ENCODE results near the gene FOLH1.
"Not testable (repeated sequence)": the region's sequence is repeated elsewhere in the genome, so short reads cannot be mapped to it uniquely, and the experiment has no call there.

The FOLH1 gene

DNA sequence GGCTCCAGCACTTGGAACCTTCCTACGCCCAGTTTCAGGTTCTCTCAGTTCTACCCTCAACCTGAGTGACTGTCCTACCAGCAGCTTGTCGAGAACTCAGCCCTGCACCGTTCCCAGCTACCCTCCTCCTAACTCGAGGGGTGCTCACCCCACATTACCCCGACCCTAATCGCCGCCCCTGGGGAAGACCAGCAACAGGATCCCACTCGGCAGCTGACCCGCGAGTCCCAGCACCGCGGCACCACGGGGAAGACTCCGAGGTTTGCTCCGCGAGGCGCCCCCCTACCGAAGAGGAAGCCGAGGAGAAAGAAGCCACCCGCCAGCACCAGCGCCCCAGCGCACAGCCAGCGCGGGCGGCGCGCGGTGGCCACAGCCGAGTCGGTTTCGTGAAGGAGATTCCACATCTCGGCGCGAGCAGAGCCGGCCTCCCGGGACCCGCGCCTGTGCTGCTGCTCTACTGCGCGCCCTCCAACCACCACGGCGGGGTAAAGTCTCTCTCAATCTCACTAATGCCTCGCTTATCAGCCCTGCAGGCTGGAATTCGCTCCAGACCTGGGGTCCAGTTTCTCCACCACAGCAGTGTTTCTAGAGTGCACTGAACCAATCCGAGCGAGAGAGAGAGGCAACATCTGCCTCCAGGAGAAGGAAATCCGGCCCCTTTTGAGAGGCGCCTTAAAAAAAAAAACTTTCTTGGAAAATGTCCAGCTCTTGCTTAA is at the start of gene FOLH1:
Gene FOLH1 (minus strand): TSS at position 597 of the 716 bp plus-strand sequence. CDS start 193 bp downstream, at position 404.
- DNase-seq: no peak

DNA sequence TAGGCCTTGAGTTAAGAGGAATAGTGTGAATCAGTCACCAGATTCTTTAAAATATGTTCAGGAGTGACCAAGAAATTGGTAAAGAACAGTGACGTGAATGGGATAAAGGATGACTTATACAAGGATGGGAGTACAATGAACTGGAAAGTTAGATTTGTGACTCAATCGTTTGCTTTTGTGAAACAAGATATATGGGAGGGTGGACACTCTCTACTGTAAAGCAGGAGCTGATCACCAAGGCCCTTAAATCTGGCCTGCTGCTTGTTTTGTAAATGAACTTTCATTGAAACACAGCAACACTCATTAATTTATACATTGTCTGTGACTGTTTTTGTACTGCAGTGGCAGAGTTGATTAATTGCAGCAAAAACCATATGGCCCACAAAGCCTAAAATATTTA is 46.7 kb upstream of the FOLH1 start:
- DNase-seq: not testable (repeated sequence)

DNA sequence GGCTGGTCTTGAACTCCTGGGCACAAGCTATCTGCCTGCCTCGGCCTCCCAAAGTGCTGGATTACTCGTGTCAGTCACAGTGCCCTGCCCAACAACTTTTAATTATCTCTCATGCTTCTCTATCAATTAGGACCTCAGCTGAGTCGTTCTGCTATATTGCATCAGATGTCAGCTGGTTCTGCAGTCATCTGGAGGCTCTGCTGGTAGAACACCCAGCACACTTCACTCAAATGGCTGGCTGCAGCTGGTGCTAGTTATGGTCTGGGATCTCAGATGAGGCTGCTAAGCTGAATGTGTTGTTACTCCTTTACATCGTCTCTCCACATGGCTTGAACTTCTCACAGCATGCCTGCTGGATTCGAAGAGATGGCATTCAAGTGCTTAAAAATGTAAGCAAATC is 42.8 kb upstream of the FOLH1 start:
- not testable (repeated sequence) for DNase-seq

DNA sequence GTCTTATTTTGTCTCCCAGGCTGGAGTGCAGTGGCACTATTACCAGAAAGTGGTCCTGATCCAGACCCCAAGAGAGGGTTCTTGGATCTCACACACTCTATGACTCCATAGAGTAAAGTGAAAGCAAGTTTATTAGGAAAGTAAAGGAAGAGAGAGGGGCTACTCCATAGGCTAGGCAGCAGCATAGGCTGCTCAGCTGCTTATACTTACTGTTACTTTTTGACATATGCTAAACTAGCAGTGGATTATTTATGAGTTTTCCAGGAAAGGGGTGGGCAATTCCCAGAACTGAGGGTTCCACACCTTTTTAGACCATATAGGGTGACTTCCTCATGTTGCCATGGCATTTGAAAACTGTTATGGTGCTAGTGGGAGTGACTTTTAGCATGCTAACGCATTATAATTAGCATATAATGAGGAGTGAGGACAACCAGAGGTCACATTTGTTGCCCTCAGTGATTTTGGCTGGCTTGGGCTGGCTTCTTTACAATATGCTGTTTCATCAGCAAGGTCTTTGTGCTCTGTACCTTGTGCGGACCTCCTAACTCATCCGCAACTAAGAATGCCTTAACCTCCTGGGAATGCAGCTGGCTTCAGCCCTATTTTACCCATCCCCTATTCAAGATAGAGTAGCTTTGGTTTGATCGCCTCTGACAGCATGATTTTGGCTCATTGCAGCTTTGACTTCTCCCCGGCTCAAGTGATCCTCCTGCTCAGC is 42.2 kb upstream of the FOLH1 start:
- DNase-seq: not testable (repeated sequence)

DNA sequence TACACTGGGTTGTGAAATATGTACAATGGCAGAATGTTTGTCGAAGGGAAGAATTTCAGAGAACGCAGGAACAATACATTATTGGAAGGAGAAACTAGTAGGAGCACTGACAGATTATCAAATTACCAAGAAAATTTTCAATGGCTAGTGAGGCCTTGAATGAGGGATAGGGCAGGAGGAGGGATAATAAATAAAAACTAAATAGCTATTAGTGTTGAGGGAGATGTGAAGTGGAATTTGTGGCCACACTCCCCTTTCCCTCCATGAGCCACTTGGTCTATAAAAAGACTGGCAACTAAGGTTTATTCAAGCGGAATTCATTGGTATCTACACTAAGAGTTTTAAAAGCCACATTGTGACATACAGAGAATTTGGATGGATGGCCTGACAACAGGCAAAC is 41.0 kb upstream of the FOLH1 start:
- not testable (repeated sequence) for DNase-seq

DNA sequence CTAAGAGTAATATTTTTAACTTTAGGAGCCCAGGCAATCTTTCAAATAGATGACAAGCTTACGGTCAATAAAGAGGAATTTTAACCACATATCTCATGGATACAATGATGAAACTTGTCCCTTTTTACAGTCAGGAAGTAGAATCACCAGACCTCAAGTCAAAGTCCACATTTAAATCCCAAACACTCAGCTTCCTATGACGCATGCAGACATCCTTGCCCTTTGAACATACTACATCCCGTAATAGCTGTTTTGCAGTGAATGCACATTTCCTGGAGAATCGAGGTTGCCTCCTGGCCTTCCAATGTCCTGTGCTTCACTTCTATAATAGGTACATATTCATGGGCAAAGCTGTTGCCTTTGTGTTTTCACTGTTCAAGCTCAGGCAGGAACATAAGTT is 25.3 kb upstream of the FOLH1 start:
- not testable (repeated sequence) for DNase-seq

DNA sequence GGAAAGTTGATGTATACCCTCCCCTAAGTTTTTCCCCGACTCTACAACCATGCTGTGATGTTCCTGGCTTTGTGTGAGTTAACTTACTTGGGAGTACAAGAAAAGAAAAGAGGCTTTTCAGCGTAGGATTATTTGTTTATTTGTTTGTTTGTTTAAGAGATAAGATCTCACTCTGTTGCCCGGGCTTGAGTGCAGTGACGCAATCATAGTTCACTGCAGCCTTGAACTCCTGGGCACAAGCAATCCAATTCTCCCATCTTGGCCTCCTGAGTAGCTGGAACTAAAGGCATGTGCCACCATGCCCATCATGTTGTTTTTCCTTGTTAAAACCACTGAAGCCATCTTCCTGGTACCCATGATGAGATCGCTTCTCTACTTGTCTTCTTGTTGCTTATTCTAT is 24.6 kb upstream of the FOLH1 start:
- DNase-seq: not testable (repeated sequence)

DNA sequence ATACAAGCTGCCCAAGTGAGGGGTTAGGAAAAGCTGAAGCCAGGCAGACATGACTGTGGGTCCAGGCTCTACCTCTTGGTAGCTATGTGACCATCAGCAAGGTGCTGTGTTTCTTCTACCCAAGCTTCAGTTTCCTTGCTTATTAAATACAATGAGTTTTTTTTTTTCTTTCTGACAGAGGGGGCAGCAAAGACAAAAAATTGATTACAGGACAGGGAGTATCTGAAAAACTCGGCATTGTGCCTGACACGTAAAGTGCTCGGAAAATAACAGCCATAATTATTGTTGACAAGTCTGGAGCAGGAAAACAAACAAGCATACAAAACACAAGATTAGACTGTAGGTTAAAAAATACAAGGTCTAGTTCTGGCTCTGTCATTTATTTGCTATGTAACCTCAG is 23.3 kb upstream of the FOLH1 start:
- not testable (repeated sequence) for DNase-seq

DNA sequence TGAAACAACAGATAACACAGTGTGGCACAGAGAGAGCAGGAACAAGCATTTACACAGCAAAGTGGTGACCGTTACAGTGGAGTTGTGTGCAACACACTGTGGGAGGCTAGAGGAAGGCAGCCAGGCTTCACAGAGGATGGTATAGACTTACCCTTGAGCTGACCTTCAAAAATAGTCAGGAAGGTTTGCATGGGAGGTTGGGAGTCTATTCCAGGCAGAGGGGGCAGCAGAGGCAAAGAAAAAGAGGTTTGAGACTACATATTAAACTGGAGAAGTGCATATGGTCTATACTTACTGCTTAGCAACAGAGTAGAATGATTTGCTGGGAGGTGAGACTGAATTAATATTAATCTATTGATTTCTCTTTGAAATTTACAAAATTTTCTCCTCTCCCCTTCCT is 22.1 kb upstream of the FOLH1 start:
- DNase-seq: not testable (repeated sequence)

DNA sequence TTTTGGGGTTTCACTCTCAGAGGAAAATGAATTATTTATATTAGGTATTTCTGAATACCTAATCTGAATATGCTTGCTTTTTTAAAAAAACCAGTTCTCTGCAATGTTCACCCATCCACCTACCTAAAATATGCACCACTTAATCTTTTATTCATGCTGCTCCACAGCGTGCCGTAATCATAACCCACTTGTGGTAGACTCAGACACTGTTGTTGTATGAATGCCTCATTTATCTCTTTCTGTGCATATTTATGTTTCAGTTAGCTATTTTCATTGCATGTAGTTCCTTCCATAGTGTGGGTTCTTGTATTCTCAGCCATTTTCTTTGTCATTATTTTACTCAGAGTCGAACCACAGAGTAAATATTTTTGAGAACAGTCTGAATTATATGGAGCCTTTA is 21.6 kb upstream of the FOLH1 start:
- DNase-seq: not testable (repeated sequence)

DNA sequence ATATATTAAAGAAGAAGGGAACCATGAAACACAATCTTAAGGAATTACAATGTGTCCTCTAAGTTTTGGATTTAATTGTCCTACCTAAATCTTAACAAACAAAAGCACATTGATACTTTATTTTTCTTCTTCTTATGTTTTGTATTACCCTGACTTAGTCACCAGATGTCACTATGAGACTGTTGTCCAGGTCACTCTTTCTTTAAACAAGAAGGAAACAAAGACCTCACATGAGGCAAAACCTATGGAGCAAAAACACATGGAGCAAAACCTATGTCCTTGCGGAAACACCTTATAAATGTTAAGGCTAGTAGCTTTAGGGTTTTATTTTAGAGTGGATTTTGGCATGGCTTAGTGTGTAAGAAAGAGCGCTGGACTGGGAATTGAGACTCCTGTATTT is 20.7 kb upstream of the FOLH1 start:
- DNase-seq: not testable (repeated sequence)

DNA sequence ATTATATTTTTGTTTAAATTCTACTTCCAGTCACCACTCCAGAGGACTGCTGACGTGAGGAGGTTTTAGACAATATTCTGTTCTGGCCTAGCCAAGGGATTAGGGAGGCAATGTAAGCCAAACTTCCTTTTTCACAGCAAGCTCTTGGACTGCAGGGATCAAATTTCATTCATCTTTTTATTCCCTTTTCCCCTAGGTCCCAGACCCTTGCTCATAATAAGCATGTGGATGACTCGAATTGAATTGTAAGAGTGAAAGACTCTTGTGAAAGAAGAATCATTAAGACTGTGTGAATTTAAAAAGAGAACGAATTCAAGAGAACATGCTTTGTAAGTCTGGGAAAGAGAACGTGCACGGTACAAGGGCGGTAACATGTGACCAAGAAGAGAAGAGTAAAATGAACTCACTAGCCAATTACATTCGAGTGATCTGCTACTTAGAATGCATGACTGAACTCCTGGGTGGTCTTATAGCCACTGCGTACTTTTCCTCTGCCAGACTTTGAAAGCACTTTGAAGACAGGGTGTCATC is 16.9 kb upstream of the FOLH1 start:
- not testable (repeated sequence) for DNase-seq

DNA sequence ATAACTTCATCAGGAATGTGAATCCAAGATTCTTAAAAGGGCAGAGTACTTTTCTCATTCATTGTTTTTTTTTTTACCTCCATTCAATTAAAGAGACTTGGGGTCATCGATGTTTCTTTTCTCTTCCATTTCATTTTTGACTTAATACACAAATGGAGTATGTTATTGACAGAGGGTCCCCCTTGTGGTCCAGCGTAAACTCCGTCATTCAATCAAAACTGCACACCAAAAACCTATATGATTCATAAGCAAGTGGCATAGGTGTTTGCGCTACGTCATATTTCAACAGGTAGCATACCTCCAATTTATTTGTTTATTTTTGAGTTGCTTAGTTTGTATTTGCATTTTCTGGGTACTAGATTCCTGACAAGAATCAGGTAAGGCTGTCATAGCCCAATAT is 12.7 kb upstream of the FOLH1 start:
- DNase-seq: no peak

DNA sequence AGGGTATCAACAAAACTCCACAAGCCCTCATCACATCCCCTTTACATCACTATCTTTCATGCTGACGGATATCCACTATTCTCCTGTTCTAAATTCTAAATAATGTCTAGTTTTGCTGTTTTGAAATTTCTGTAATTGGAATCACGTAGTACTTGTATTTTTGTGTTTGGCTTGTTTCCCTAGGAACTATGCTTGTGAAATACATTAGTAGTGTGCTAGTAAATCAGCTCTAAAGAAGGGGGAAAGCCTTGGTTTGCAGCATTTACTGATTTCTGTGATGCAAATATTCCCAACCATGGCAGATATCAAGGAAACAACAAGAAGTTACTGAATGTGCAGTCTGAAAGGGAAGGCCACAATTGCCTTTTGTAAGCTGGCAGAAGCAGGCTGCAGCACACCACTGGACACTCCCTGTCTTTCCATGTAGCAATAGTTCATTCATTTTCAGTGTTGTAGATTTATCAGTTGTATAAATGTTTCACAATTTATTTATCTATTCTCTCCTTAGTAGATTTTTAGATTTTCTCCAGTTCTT is 4.7 kb upstream of the FOLH1 start:
- no peak for DNase-seq

DNA sequence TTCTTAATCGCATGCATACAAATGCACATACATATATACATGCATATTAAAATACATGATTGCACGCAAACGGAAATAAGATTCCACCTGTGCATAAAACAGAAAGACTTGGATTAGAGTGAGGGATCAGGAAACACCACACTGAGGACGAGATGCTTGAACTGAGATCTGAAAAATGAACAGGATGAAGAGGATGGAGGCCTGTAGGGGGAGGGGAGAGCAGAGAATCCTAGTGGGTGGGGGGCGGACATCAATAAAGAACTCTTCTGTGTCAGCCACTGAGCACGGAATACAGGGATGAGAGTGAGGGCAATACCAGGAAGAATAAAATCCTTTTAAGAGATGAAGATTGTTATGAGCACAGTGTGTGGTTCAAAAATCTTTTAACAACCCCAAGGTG is 1.4 kb downstream of the FOLH1 start:
- not testable (repeated sequence) for DNase-seq

DNA sequence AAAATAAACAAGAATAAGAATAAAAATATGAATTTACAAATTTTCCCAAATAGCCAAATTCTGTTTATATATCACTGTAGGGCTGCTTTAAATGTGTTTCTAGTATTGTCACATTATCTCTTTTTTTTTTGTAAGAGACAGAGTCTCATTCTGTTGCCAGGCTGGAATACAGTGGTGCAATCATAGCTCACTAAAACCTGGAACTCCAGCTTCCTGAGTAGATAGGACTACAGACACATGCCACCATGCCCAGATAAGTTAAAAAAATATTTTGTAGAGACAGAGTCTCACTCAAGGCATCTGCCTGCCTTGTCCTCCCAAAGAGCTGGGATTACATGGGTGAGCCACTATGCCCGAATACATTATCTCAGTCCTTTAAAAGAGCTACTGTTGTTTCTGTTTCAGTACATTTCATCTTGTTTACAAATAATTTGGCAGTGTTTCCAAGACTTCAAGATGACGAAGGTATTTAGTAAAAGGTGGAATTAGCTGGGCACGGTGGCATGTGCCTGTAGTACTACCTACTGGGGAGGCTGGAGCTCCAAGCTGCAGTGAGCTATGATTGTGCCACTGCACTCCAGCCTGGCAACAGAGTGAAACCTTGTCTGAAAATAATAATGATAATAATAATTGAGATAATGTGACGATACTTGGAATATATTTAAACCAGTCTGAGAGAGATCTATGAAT is 6.0 kb downstream of the FOLH1 start:
- DNase-seq: no peak

DNA sequence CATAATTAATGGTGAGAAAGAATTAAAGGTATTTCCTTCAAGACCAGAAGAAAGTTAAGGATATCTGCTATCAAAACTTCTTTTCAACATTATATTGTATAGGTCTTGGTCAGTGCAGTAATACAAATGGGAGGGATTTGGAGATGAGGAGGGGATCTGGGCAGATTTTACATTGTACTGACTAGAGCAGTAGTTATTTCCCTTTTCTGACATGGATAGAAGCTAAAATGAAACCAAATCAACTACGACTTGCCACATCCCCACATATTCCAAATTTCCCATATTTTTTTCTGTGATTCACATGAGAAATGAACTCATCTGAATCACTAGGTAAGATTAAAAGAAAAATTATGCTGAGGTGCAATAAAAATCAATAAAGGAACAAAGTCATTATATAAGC is 11.6 kb downstream of the FOLH1 start:
- DNase-seq: not testable (repeated sequence)

DNA sequence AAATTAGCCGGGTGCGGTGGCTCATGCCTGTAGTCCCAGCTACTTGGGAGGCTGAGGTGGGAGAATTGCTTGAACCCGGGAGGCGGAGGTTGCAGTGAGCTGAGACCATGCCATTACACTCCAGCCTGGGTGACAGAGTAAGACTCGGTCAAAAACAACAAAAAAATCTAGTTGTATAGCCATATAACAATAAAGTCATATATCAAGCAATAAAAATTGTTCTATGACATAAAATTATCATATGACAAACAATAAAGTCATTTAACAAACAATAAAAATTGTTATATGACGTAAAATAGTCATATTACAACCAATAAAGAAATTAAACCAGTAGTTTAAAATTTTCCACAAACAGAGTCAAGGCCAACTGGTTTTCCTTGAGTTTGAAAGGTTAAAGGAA is 12.4 kb downstream of the FOLH1 start:
- not testable (repeated sequence) for DNase-seq

DNA sequence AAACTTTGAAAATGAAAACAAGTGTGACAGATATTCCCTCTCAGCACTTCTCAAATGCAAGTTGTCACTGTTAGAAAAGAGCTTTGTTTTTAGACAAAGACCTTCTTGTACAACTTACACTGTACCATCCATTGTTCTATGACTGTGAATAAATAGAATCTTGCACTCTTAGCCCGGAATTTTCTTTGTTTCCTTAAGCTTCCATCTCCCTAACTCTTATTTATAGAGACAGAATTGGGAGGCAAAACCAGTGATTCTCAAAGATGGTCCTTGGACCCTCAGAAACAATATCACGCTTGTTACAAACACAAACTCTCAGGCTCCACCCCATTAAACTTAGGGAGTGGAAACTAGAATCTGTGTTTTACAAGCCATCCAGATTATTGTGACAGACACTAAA is 18.1 kb downstream of the FOLH1 start:
- not testable (repeated sequence) for DNase-seq

DNA sequence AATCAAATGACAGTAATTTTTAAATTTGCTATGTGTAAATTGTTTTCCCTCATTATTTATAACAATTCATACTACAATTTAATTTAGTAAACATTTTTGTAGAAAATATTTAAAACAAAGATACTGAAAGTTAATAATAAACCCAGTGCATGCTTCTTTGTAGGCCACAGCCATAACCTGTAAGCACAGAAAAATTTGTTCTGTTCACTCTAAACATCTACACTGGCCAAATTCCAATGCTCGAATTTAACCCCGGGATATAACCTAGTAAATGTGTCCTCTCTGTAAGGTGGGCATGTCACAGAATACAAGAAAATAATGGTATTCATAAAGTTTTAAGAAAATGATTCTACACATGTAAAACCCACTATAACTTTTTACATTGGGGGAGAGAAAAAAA is 22.2 kb downstream of the FOLH1 start:
- DNase-seq: not testable (repeated sequence)

DNA sequence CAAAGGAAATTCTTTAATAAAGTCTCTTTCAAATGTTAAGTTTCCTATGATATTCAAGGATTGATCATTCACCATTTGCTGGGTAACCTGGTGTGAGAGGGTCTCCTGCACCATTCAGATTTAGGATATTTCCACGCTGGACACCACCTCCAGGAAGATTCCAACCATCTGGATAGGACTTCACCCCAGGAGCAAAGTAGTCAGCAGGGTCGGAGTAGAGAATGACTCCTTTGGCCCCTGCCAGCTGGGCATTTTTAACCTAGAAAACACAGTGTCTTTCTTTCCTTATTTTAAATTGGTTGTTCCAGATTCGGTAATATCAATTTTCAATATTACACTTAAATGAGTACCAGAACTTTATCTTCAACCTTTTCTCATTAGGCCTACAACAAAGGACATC is 22.8 kb downstream of the FOLH1 start:
- not testable (repeated sequence) for DNase-seq

DNA sequence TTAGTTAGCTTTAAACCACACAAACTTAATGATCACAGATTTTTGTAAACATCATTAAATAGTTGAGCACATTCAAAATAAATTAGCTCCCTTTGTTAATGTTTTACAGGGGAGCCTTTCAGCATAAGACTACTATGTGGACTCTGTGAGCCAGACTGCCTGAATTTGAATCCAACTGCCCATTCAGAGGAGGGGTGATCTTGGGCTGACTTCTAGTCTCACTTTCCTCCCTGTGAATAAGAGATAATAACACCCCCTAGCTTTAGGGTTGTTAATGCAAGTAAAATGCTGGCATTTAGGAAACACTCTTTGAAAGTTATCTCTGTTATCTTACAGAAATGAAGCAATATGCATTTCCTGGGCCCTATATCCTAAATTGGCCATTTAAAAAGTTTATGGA is 23.6 kb downstream of the FOLH1 start:
- DNase-seq: not testable (repeated sequence)

DNA sequence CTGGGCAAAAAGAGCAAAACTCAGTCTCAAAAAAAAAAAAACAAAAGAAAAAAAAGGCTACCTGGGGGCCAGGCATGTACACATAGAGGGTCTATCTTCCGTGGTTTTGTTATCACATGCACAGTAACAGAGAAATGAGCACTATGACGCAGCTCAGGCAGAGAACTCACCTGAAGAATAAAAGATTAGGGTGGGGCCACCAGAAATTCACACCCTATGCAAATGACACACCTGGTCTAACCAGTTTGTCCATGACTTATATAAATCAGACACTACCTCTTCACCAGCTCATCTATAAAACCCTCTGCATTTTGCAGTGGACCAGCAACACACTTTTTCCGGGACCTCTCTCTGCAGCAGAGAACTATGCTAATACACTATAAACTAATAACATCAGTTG is 30.5 kb downstream of the FOLH1 start:
- DNase-seq: not testable (repeated sequence)
